OCI-LY1 (cell line): ENCODE measurements around the gene ROBO1.

Experiments used
- H2AFZ ChIP-seq: fragments of 200-600 bp; sonication (generic), shearing (Covaris generic); 2 replicates; pipeline ENCODE4 v1.6.0; 2014; ENCODE audit warnings: antibody characterized with exemption, mild to moderate bottlenecking, low read length
- H3F3A ChIP-seq: fragments of 200-600 bp; sonication (generic), shearing (Covaris generic); 2 replicates; pipeline ENCODE4 v1.6.0; 2014; ENCODE audit warnings: mild to moderate bottlenecking, antibody characterized with exemption, low read length, moderate library complexity; ENCODE audit not compliant: insufficient read depth
- H3K27ac ChIP-seq: fragments of 200-600 bp; sonication (generic); 2 replicates; pipeline ENCODE4 v1.5.1; 2014; ENCODE audit warnings: low read length, mixed run types, mild to moderate bottlenecking, low read depth; ENCODE audit not compliant: poor library complexity, severe bottlenecking
- H3K27me3 ChIP-seq: fragments of 200-600 bp; sonication (generic); 2 replicates; pipeline ENCODE4 v1.6.0; 2014; ENCODE audit warnings: antibody characterized with exemption, mild to moderate bottlenecking, low read length, moderate library complexity; ENCODE audit not compliant: insufficient read depth
- H3K36me3 ChIP-seq: fragments of 200-600 bp; sonication (generic); 2 replicates; pipeline ENCODE4 v1.6.1; 2014; ENCODE audit warnings: mild to moderate bottlenecking, antibody characterized with exemption, low read length, moderate library complexity, mixed read lengths; ENCODE audit not compliant: insufficient read depth
- H3K4me1 ChIP-seq: fragments of 200-600 bp; sonication (generic); 2 replicates; pipeline ENCODE4 v1.5.1; 2014; ENCODE audit warnings: mild to moderate bottlenecking, low read length, moderate library complexity; ENCODE audit not compliant: insufficient read depth, severe bottlenecking
- H3K4me2 ChIP-seq: fragments of 200-600 bp; sonication (generic), shearing (Covaris generic); 2 replicates; pipeline ENCODE4 v1.6.1; 2014; ENCODE audit warnings: low read length
- H3K4me3 ChIP-seq: fragments of 200-600 bp; sonication (generic); 2 replicates; pipeline ENCODE4 v1.5.1; 2014; ENCODE audit warnings: low read length, low read depth, mild to moderate bottlenecking, mixed read lengths; ENCODE audit not compliant: poor library complexity, severe bottlenecking
- H3K79me2 ChIP-seq: fragments of 200-600 bp; shearing (Covaris generic); 2 replicates; pipeline ENCODE4 v1.6.1; 2016; ENCODE audit warnings: mixed run types, low read length, mixed read lengths; ENCODE audit not compliant: insufficient read depth
- H3K9ac ChIP-seq: fragments of 200-600 bp; sonication (generic), shearing (Covaris generic); 2 replicates; pipeline ENCODE4 v1.6.1; 2014; ENCODE audit warnings: mild to moderate bottlenecking, low read length, mixed read lengths
- H3K9me2 ChIP-seq: fragments of 200-600 bp; sonication (generic), shearing (Covaris generic); 2 replicates; pipeline ENCODE4 v1.6.1; 2014; ENCODE audit warnings: low read depth, mild to moderate bottlenecking, low read length, mixed read lengths
- H3K9me3 ChIP-seq: fragments of 200-600 bp; shearing (Covaris generic); 2 replicates; pipeline ENCODE4 v1.6.1; 2014; ENCODE audit warnings: low read length, mixed read lengths
- H4K20me1 ChIP-seq: fragments of 200-600 bp; sonication (generic), shearing (Covaris generic); 2 replicates; pipeline ENCODE4 v1.6.0; 2016; ENCODE audit warnings: mild to moderate bottlenecking, low read length; ENCODE audit not compliant: insufficient read depth
- EZH2 ChIP-seq: fragments of 200-600 bp; sonication (generic), shearing (Covaris generic); IDR thresholded peaks from 2 replicates; pipeline ENCODE4 v1.8.0; 2017; ENCODE audit warnings: borderline replicate concordance, mixed run types, mild to moderate bottlenecking, antibody characterized with exemption, low read length, moderate library complexity, mixed read lengths
- TF ChIP-seq, protein P1 (sequence below): fragments of 200-600 bp; sonication (generic), shearing (Covaris generic); IDR thresholded peaks from 2 replicates; pipeline ENCODE4 v1.5.1; 2017; ENCODE audit warnings: mild to moderate bottlenecking, antibody characterized with exemption, low read length, moderate library complexity, mixed read lengths

ROBO1 gene

DNA sequence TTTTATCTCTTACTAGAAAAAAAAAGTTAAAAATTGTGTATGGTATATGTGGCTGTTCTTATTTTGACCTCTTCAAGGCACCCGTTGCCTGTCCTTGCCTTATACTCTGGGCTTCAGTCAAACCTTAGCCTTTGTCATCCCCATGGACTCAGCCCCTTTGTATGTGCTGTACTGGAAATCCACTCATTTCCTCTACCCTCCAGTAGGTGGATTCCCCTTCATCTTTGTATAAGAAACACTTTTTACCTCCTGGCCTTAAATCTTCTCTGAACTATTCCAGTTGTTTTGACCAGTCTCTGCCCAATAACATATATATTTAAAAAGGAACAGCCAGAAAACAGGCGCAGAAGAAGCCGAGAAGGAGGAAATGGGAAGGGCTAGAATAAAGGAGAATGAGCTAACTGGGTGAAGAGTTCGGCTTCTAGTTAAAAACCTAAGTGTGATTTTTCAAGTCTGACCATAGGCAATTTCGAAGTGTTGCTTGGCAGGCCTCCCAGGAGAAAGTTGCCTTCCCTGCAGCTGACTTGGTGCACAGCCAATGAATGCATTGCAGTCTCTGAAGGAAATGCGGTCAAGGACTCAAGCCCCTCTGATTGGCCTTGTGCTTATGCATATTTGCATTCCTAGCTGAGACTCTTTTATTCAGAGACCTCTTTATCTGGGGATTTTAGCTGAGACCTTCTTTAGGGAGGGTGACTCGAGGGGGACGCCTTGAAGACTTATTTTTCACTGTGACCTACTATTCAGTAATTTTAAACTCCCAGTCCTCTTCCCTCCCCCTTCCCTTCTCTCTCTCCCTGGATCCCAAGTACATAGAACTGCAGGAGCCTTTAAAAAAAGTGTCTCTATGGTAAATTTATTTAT is 277.4 kb downstream of the ROBO1 start:
- H3K27me3 ChIP-seq: no peaks in the 10 kb centered on the region
- H3K9me3 ChIP-seq: no peaks in the 10 kb centered on the region
- H3F3A ChIP-seq: no peaks in the 10 kb centered on the region
- H4K20me1 ChIP-seq: no peaks in the 10 kb centered on the region
- H3K27ac ChIP-seq: no peak overlapping the region
- H3K4me3 ChIP-seq: no peak overlapping the region
- no peaks in the 10 kb centered on the region for H3K9me2 ChIP-seq
- no peak overlapping the region for H3K9ac ChIP-seq
- H3K4me1 ChIP-seq: no peaks in the 10 kb centered on the region
- H3K4me2 ChIP-seq: no peak overlapping the region
- TF ChIP-seq, protein P1, sequence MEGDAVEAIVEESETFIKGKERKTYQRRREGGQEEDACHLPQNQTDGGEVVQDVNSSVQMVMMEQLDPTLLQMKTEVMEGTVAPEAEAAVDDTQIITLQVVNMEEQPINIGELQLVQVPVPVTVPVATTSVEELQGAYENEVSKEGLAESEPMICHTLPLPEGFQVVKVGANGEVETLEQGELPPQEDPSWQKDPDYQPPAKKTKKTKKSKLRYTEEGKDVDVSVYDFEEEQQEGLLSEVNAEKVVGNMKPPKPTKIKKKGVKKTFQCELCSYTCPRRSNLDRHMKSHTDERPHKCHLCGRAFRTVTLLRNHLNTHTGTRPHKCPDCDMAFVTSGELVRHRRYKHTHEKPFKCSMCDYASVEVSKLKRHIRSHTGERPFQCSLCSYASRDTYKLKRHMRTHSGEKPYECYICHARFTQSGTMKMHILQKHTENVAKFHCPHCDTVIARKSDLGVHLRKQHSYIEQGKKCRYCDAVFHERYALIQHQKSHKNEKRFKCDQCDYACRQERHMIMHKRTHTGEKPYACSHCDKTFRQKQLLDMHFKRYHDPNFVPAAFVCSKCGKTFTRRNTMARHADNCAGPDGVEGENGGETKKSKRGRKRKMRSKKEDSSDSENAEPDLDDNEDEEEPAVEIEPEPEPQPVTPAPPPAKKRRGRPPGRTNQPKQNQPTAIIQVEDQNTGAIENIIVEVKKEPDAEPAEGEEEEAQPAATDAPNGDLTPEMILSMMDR: no peak
- no peak for TF ChIP-seq EZH2
- H3K79me2 ChIP-seq: no peaks in the 10 kb centered on the region
- no peak overlapping the region for H2AFZ ChIP-seq
- no peaks in the 10 kb centered on the region for H3K36me3 ChIP-seq

DNA sequence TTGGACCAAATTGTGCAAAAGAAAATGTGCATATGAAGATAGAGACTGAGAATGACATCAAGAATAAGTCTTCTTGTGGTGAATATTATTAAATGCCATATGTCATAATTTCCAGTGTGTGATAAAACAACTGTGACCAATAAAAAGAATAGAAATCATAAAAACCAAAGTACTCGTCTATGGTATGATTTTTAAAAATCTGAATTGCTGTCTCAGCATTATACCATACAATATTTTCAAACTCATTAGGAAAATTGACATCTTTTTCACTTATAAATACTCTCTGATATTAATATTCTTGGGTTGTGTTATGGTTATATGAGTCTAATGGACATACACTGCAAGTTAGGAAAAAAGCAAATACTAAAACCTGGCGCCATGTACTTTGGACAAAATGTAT is 279.4 kb downstream of the ROBO1 start:
- Histone ChIP-seq H3K4me1 (no peaks in the 10 kb centered on the region), H3K27ac (no peak overlapping the region), H3K4me3 (no peak overlapping the region), H3K79me2 (no peaks in the 10 kb centered on the region), H2AFZ (no peak overlapping the region), H3K36me3 (no peaks in the 10 kb centered on the region), H3K27me3 (no peaks in the 10 kb centered on the region), H3K9ac (no peak overlapping the region), H3K4me2 (no peak overlapping the region), H4K20me1 (no peaks in the 10 kb centered on the region), H3K9me2 (no peaks in the 10 kb centered on the region), H3F3A (no peaks in the 10 kb centered on the region), H3K9me3 (no peaks in the 10 kb centered on the region)
- TF ChIP-seq EZH2: no peak

DNA sequence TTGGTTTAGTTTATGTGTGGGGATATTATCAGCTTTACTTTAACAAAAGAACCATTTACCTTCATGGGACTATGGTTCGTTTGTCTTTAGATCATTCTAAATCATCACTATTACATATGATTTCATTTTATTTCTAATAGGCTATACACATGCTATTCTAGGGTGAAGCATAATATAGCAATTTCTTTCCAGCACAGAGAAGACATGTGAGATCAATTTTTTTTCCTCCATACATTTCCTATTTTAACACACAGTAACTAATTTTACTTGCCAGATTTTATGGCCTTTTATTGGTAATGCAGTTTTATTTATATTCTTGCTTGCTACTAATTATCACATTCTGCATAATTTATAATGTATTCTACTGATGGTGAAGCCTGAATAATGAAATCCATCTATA is 287.1 kb downstream of the ROBO1 start:
- H2AFZ ChIP-seq: no peak overlapping the region
- no peaks in the 10 kb centered on the region for H4K20me1 ChIP-seq
- no peaks in the 10 kb centered on the region for H3K79me2 ChIP-seq
- H3K27ac ChIP-seq: no peak overlapping the region
- H3K4me3 ChIP-seq: no peak overlapping the region
- H3K9me3 ChIP-seq: no peaks in the 10 kb centered on the region
- no peaks in the 10 kb centered on the region for H3K9me2 ChIP-seq
- H3K4me2 ChIP-seq: no peak overlapping the region
- no peaks in the 10 kb centered on the region for H3K27me3 ChIP-seq
- TF ChIP-seq, protein P1: no peak
- no peak for TF ChIP-seq EZH2
- H3K4me1 ChIP-seq: no peaks in the 10 kb centered on the region
- H3F3A ChIP-seq: no peaks in the 10 kb centered on the region
- no peak overlapping the region for H3K9ac ChIP-seq
- no peaks in the 10 kb centered on the region for H3K36me3 ChIP-seq

DNA sequence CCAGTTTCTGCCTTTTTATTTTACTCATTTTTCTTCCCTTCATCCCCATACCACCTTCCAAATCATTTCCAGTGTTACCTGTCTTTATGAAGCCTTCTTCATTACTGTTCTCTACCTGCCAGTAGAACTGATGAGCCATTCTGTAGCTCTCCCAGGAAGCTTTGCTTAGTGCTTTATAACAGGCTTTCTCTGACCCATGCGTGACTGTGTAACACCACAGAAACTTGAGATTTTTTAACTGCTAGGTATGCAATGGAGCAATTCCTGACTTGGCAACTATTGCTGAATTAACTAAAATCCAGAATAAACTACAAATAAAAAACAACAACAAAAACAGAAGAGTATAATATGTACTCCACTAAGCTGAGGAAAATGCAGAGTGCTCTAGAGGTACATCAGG is 289.2 kb downstream of the ROBO1 start:
- Histone ChIP-seq H3K79me2 (no peaks in the 10 kb centered on the region), H4K20me1 (no peaks in the 10 kb centered on the region), H3K9ac (no peak overlapping the region), H3K4me2 (no peak overlapping the region), H3K36me3 (no peaks in the 10 kb centered on the region), H3K27me3 (no peaks in the 10 kb centered on the region), H3F3A (no peaks in the 10 kb centered on the region), H3K9me2 (no peaks in the 10 kb centered on the region), H2AFZ (no peak overlapping the region), H3K9me3 (no peaks in the 10 kb centered on the region), H3K27ac (no peak overlapping the region), H3K4me3 (no peak overlapping the region), H3K4me1 (no peaks in the 10 kb centered on the region)
- TF ChIP-seq EZH2: no peak
- TF ChIP-seq, protein P1: no peak
